HG02943 (cell line): ENCODE measurements around the gene DNAH8.

Source experiments
- ATAC-seq: cut with Tn5 transposase; IDR thresholded peaks from one replicate; pipeline ENCODE4 v1.9.1; 2021; ENCODE audit warnings: mild to moderate bottlenecking, low read depth, moderate library complexity; ENCODE audit not compliant: unreplicated experiment

Gene DNAH8

DNA sequence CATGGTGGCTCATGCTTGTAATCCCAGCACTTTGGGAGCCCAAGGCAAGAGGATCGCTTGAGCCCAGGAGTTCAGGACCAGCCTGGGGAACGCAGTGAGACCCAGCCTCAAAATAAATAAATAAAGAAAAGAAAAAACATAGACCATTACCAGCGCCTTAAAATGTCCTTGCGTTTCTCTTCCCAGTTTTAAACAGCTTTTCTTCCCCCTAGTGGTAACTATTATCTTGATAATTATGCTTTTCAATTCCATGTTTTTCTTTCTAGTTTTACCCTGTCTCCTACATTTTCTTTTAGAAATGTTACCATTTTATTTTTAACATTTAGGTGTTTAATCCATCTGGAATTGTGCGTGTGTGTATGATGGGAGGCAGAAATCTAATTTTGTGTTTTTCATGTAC, 24.4 kb downstream of the DNAH8 start:
- no peak for ATAC-seq

DNA sequence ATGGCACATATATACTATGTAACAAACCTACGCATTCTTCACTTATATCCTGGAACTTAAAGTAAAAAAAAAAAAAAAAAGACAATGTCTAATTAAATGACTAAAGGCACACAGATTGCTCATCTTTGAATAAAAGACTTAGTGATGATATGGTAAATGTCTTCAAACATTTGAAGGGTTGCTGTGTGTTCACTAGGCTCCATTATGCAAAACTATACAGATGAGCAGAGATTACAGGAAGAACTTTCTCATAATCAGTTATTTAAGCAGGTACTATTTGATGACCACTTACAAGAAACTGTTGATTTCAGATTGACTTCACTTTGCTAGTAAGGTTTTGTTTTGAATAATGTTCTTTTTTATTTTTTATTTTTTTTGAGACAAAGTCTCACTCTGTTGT, 34.4 kb downstream of the DNAH8 start:
- no peak for ATAC-seq

DNA sequence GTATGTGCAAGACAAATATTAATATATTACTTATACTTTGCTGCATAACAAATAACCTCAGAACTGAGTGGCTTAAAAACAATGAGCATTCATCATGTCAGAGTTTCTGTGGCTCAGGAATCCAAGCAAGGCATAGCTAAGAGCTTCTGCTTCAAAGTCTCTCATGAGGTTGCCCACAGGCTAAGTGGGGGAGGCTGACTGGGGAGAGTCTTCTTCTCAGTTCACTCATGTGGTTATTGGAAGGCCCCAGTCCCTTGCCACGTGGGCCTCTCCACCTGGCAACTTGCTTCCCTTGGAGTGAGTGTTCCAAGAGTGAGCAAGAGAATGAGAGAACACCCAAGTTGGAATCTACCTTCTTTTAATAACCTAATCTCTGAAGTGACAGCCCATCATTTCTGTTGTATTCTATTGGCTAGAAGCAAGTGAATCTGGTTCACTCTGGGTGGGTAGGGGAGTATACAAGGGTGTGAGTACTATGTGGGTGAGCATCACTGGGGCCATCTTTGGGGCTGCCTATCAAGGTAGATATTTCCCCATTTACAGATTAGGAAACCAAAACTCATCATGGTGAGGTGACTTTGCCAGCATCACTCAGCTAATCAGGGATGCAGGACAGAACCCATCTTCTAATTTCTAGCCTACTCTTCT, 36.0 kb downstream of the DNAH8 start:
- no peak for ATAC-seq

DNA sequence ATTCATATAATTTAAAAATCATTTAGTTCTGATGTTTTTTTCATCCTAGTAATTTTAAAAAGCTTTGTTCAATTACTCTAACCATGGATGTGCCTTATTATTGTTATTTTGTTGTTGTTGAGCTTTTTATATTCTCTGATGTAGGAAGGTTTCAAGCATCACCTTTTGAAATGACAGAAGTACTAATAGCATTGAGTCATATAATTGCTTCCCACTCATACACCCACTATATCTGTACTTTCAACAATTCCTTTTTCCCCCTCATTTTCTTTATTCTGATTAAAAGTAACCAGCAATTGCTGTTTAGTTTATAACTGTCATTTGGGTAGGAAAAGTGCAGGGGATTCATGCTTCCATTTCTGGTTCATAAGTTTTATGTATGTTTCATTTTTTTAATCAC, 38.6 kb downstream of the DNAH8 start:
- no peak for ATAC-seq

DNA sequence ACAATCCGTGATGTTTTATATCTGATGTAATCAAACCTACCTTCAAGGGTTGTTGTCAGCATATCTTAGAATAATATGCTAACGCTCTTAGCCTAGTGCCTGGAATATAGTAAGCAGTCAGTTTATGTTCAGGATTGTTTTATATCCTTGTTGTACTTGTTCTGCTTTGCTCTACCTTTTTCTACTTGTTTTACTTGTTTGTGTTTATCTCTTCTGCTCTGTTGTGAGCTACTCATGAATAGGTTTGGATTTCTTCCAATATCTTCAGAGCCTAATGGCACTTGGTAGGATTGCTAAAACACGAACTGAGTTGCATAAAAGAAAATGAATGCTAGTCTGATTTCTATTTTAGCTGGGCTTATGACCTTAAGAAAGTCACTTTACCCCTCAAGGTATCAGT, 40.1 kb downstream of the DNAH8 start:
- ATAC-seq = no peak

DNA sequence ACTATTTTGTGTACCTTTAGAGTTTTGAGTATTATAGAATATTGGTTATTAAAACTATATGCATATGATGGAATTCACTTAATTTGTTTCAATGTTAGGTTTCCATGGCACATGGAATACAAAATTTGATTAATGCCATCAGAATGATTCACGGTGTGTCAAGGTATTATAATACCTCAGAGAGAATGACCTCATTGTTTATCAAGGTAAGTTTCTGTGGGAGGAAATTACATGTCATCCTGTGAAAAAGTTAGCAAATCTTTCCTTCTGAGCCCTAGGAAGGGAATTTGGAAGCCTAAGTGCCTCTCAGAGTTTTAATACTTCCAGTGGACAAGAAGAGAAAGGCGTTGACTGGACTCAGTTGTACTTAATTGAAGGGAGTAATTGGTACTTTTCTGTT, 40.8 kb downstream of the DNAH8 start:
- no peak for ATAC-seq

DNA sequence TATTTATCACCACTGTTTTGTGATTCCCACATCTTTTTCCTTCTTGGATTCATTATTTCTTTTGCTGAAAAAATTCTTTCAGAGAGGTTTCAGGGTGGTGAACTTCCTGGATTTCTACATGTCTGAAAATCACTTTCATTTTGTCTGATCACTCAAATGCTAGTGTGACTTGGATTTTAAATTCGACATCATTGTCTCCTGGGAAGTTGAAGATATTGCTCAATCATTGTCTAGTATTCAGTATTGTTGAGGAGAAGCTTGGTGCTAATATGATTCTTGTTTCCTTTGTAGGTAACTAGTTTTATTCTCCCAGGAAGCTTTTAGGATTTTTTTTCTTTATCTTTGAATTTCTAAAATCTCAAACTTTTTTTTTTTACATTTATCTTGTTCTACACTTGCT, 45.0 kb downstream of the DNAH8 start:
- ATAC-seq = no peak

DNA sequence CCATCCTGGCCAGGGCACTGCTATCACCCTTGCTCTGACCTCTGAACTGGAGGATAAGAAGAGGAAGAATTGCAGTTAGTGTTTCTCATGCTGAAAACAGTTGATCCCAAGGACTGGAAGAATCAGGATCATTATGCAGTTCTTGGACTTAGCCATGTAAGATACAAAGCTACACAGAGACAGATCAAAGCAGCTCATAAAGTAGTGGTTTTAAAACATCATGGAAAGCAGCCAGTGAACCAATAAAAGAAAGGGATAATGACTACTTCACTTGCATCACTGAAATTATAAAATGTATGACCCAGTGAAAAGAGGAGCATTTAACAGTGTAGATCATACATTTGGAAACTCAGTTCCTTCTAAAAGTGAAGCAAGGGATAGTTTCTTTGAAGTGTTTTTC, 47.7 kb downstream of the DNAH8 start:
- no peak for ATAC-seq

DNA sequence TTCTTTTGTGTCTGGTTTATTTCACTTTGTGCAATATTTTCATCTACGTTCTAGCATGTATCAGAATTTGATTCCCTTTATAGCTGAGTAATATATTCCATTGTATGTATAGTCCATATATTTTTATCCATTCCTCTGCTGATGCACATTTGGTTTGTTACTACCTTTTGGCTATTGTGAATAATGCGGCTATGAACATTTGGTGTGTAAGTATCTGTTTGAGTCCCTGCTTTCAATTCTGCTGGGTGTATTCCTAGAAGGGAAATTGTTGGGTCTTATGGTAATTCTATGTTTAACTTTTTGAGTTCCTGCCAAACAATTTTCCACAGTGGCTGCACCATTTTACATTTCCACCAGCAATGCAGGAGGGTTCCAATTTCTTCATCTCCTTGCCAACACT, 52.4 kb downstream of the DNAH8 start:
- no peak for ATAC-seq

DNA sequence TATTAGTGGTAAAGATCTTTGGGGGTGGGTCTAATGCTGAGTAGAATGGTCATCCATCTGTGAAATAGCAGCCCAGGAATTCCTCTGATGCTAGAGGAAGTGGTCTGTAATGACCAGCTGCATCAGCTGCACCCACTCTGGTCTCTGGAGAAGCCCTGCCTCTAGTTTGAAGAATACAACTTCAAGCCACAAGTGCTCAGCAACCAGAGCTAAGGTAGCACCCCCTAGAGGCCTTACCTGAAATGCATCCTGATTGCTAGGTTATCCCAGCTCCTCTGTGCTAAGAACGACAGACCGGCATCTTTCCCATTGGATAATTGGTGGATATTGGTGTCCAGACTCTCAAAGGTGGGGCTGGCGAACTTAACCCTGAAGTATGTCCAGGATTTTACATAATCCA, 58.2 kb downstream of the DNAH8 start:
- no peak for ATAC-seq

DNA sequence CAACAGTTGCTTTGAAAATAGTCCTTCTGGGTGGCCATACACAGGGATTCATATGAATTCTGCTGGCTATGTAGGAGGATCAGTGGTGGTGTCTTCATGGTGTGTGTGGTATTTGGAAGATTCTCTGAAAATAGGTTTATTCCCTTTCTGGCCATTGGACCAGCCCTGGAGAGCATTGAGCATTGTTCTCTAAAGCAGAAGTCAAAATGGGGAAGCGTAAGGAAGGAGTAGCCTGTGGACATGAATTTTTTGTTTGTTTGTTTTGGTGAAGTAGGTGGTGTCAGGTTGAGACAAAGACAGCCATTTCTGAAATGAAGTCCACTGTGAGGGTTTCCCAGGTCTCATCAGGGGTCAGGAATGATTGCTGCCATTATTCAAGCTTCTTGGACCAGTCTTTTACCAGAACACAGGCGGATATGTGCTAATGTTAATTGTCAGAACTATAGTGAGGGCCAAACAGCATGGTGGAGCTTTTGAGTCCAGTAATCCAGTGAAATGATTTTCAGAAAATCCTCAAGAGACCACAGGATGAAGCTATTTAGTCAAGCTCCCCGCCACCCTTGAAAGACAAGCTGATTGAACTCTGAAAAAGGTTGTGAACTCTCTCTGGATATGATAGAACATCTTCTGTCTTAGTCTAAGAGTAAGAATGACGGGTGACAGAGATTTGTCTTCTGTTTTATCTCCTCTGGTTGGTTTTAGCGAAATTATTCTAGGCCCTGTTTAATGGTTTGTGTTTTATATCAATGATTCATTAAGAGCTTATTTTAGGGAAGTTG, 60.0 kb downstream of the DNAH8 start:
- ATAC-seq = no peak

DNA sequence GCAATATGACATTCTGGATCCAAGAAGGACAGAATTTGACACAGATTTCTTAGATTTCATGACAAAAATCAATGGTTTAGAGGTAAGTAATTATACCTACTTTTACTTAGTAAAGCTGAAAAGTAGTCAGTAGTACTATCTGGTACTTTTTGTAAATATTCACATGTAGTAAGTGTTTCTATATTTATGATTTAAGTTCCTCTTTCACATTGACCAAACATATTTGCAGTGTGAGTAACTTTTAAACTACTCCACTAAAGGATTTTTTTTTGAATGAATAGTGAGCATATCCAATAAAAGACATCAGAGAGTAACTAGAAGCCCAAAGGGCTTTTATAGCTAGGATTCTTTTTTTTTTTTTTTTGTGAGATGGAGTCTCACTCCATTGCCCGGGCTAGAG, 60.8 kb downstream of the DNAH8 start:
- ATAC-seq = no peak

DNA sequence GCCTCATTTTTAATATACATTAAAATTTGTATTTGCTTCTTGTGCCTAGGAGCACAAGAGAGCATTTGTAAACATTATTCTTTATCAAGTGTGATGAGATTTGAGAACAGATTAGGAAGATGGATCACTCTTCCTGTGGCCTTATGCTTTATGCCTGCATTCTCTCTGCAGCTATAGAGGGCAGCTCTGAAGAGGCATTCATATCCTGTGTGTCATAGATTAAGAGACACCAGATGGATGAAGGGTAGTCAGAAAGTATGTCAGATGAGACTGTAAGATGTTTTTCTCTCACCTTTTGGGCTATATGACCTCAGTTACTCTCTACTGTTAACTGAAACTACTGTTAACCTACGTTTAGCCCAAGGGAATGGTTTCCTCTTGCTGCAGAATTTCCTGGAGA, 61.4 kb downstream of the DNAH8 start:
- ATAC-seq = no peak

DNA sequence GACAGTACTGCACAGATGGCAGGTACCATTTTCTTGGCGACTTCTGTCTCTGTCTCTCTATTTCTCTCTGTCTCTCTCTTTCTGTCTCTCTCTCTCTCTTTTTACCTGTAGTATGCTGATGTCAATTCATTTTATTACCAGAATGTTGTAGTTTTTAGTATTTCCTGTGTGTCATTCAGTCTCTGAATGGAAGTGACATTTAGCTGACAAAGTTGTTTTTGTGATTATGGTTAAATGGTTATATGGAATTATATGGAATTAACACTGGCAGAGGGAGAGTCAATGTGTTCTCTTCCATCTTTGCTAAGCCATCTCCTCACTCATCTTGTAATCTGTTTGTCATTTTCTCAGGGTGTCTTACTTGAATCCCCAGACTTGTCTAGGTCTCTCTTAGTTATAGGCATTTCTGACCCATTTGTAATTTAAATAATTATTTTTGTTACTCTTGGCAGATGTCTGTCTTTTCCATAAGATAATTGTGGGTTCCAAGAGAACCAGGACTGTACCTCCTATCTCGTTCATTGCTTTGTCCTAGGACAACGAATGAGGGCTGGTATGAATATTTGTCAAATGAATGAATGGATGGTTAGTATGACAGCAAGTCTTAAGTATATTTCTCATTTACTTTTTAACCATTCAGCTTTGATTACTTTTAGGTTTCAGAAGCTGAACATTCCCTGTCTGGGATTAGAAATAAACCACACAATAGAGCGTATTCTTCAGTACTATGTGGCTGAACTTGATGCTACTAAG, 64.4 kb downstream of the DNAH8 start:
- ATAC-seq = no peak

DNA sequence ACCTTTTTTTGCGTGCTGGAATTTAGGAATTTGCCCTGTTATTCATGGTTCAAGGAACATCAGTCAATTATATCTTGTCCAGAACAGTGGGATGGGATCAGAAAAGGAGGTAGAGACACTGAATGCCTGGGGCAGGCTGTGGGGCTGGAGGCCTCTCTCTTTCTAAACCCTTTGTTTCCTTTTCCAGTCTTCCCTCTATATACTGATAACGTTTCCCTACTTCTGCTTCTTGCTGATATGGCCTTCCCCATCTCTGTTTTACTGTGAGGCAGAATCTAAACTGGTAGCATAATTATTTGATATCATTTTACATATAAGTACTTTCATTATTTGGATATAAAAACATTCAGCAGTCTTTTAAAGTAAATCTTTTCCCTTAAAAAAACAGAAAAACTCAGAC, 67.5 kb downstream of the DNAH8 start:
- ATAC-seq = no peak

DNA sequence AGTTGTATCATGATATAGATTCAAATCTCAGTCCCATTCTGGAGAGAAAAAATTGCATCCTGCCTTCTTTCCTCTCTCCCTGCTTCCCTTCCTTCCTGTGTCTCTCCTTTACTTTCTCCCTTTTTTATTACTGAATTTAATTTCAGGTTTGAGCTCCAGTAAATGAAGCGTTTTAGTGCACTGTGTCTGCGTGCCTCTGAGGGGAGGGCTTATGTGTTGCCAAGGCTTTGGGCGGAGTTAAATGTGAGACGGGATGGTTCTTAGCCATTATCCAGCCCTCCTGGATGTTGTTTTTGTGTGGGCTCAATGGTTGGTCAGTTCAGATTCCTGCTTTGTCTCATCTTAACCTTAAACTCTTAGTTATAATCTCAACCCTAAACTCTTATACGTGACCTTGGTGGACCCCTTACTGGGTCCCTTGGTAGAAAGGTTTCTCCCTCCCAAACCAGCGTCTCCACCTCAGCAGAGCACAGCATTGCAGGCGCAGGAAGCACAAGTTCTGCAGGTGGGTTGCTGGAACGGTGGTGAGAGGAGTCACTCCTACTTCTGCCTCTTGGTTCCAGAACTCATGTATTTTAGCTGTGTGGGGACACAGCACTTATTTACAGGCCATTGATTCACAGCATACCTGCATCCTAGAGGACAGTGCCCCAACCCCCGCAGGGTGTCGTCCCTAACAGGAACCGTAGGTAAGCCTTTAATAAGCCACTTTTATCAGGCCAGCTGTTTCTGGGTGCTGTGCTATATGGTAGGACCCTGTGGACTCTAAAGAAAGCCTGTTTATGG, 68.5 kb downstream of the DNAH8 start:
- ATAC-seq = no peak

DNA sequence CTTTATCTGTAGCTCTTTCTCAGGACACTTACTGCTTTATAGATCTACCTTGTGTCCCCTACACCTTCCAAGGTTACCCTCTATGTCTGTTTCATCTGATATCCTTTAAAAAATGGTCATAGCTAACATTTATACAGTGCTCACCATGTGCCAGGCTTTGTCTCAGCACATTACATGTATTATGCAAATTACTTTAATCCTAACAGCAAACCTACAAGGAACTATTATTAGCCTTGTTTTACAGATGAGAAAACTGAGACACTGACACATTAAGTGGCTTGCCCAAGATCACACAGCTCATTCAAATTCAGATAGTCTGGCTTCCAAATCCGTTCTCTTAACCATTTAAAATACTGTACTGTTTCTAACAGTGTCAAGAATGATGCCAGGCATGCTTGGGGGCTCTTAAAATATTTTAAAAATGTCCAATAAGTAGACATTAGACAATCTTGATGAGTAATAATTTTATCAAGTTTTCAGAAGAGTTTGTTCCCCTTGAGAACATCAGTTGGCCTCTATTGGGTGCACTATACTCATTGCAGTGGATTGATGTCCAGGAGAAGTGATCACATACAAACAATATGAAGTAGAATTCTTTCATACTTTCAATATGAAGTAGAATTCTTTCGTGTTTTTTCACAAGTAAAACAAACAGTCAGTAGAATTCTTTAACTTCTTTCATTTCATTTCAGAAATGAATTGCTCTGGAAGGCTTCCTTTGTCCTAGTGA, 69.6 kb downstream of the DNAH8 start:
- ATAC-seq = no peak

DNA sequence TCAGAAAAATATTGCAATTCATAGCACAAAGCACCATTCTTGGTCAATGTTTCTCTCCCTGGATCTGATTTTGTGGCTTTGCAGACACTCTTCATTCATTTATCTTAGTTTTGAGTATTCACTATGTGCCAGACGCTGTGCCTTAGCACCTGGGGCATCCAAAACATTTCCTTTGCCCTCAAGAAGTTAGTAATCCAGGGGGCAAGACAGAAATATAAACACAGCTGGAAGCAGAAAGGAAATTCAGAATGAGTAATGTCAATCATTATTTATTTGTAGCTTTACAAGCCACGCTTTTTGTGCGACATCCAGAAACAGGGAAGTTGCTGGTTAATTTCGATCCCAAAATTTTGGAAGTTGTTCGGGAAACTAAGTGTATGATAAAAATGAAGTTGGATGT, 71.4 kb downstream of the DNAH8 start:
- no peak for ATAC-seq

DNA sequence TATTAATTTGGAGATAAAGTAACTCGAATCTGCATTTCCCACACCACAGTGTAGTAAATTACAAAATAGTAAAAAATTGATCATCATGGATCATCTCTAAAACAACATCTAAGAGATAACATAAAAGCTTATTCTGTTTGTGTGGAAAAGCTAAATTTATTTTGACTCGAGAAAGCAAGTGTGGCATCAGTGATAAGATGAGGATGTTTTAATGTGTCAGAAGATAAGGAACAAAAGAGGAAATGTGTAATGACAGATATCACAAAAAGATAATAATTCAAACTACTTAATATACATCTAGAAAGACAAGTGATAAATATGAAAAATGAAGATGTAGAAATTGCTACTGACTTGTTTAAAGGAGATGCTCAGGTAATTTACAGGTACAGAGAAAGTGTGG, 74.1 kb downstream of the DNAH8 start:
- no peak for ATAC-seq

DNA sequence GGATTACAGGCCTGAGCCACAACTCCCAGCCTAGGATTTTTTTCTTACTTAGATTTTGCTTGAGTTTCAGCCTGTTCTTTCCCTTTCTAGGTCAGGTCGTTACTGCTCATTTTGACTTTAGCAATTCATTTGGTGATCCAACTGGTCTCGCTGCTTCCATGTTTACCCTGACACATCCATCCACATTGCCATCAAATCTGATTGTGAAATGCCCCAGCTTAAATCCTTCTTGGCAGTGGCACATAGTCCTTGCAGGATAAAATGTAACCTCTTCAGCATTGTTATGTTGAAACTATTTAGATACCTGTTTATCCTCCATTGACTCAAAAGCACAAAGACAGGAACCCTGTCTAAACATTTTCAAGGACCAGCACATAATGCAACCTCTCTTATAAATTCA, 77.2 kb downstream of the DNAH8 start:
- ATAC-seq = no peak
